ENCODE measurements around the gene CLDN20. TPM values are rescaled to one million over a fixed set of nuclear protein-coding genes. Genes with fewer than 3 reads are reported as not detected.
"Not testable (repeated sequence)": the region's sequence is repeated elsewhere in the genome, so short reads cannot be mapped to it uniquely, and the experiment has no call there.

The CLDN20 gene
- total and polyA plus RNA-seq, 8 donors = 0.07 TPM; not detected in 7

DNA sequence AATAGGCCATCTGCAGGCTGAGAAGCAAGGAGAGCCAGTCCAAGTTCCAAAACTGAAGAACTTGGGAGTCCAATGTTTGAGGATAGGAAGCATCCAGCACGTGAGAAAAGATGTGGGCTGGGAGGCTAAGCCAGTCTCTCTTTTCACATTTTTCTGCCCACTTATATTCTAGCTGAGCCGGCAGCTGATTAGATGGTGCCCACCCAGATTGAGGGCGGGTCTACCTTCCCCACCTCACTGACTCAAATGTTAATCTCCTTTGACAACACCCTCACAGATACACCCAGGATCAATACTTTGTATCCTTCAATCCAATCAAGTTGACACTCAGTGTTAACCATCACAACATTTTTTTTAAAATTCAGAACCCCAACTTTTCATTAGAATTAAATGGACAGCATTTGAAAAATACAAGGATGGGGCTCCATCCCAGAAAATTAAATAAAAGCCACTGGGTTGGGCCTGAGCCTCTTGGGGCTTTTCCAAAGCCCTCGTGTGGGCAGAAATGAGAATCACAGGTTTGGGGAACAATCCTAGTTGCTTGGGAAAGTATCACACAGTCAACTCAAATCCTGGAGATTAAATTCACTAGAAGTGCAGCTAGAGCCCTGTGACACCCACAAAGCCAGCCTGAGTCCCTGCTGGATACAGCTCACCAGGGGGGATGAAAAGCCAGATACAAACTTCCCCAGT lies 2.2 kb downstream of the CLDN20 start:
- TF ChIP-seq, protein P1, sequence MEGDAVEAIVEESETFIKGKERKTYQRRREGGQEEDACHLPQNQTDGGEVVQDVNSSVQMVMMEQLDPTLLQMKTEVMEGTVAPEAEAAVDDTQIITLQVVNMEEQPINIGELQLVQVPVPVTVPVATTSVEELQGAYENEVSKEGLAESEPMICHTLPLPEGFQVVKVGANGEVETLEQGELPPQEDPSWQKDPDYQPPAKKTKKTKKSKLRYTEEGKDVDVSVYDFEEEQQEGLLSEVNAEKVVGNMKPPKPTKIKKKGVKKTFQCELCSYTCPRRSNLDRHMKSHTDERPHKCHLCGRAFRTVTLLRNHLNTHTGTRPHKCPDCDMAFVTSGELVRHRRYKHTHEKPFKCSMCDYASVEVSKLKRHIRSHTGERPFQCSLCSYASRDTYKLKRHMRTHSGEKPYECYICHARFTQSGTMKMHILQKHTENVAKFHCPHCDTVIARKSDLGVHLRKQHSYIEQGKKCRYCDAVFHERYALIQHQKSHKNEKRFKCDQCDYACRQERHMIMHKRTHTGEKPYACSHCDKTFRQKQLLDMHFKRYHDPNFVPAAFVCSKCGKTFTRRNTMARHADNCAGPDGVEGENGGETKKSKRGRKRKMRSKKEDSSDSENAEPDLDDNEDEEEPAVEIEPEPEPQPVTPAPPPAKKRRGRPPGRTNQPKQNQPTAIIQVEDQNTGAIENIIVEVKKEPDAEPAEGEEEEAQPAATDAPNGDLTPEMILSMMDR (IDR thresholded peaks at IDR 0.05) = no peak
- Histone ChIP-seq H3K27me3 (no peaks in the 10 kb centered on the region), H3K27ac (no peak overlapping the region), H3K4me1 (peaks cover 0 to 2% (median 0%) of the 10 kb centered on the region in 3 donors), H3K4me3 (no peak overlapping the region), H3K36me3 (no peaks in the 10 kb centered on the region), H3K9me3 (no peaks in the 10 kb centered on the region)
- intact Hi-C loops (cut with DNase I) = no loop called here
- ATAC-seq (no peak), DNase-seq (no peak), FAIRE-seq (no peak)
- WGBS, 2 donors = 89 to 98% methylated on average over 4 of the region's 4 CpGs

DNA sequence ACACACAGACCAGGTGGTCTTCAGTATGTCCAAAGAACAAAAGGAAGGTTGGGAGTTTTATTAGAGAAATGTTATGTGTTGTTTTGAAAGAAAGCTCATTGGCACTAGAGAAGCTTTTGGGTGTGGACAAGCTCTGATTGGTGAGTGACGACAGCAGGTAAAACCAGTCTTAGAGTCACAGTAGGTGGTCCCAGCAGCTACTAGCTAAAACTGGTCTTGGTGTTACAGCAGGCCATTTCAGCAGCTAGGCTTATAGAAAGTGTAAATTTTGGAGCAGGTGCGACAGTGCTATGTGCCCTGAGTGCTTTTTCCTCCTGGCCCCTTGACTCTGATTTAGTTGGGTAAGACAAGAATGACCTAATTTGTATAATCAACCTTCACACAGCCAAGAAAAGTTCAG lies 3.6 kb downstream of the CLDN20 start:
- WGBS, 2 donors = 95 to 98% methylated on average over 2 of the region's 2 CpGs
- H3K9me3 ChIP-seq = no peaks in the 10 kb centered on the region
- intact Hi-C loops (cut with DNase I) = no loop called here
- ATAC-seq = no peak
- no peaks in the 10 kb centered on the region for H3K27me3 ChIP-seq
- H3K27ac ChIP-seq = no peak overlapping the region
- FAIRE-seq = no peak
- peaks cover 0 to 3% (median 0%) of the 10 kb centered on the region in 3 donors for H3K4me1 ChIP-seq
- DNase-seq = no peak
- no peak overlapping the region for H3K4me3 ChIP-seq
- TF ChIP-seq, protein P1 (IDR thresholded peaks at IDR 0.05) = no peak
- no peaks in the 10 kb centered on the region for H3K36me3 ChIP-seq

DNA sequence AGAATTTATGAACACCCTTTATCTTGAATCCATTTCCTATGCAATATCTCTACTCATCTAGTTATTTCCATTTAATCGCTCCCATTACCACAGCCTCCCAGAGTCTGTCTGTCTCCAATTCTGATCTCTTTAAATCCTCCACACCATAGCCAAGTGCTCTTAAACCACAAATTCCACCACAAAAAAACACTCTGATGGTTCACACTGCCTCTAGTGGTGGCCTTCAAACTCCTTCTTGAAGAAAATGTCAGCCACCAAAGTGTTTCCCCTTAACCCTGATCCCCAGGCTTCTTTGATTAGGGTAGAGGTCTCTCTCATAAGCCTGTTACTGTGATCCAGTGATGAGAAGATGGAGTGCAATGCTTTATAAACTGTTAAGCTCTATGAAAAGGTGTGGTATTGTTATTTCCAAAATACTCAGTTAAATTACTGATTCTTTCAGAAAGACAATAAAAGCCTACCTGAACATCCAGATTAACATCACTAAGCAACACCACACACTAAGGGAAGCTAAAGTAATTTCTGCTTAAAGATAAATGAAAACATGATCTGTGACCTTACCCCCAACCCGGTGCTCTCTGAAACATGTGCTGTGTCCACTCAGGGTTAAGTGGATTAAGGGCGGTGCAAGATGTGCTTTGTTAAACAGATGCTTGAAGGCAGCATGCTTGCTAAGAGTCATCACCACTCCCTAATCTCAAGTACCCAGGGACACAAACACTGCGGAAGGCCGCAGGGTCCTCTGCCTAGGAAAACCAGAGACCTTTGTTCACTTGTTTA lies 4.5 kb downstream of the CLDN20 start:
- DNase-seq; H3K4me3 ChIP-seq; intact Hi-C loops (cut with DNase I); FAIRE-seq; H3K4me1 ChIP-seq; H3K27me3 ChIP-seq; H3K27ac ChIP-seq; H3K9me3 ChIP-seq; H3K36me3 ChIP-seq: not testable (repeated sequence)
- ATAC-seq = peak in 1 of 4 donors; percentile 35
- TF ChIP-seq, protein P1 (IDR thresholded peaks at IDR 0.05) = peak in 1 of 4 donors; percentile 12
- WGBS, 2 donors = 86 to 89% methylated on average over 3 of the region's 5 CpGs

DNA sequence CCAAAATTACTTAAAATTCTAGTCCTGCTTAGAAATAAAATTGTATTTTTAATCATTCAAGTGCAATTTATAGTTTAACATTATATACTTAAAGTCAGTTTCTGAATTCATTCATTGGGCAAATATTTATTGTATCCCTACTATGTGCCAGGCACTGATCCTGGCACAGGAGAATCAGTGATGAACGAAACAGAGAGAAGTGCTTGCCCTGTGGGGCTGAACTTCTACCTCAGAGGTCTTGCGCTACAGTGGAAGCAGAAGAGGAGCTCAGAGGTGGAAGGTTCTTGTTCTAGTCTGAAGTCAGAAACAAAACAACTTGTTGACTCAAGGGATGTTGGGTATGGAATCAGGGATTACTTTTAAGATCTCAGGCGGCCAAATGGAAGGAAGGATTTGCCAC lies 6.0 kb downstream of the CLDN20 start:
- Histone ChIP-seq H3K27me3 (no peaks in the 10 kb centered on the region), H3K9me3 (no peaks in the 10 kb centered on the region), H3K27ac (no peak overlapping the region), H3K4me3 (no peak overlapping the region), H3K36me3 (no peaks in the 10 kb centered on the region), H3K4me1 (peaks cover 0 to 3% (median 0%) of the 10 kb centered on the region in 3 donors)
- FAIRE-seq (no peak), DNase-seq (no peak), ATAC-seq (no peak)
- TF ChIP-seq, protein P1 (IDR thresholded peaks at IDR 0.05) = no peak
- intact Hi-C loops (cut with DNase I) = no loop called here
- 65 to 80% methylated on average over 3 of the region's 3 CpGs for WGBS, 2 donors
